Measurements from ENCODE around the gene GUSB.
"Not testable (repeated sequence)": the region's sequence is repeated elsewhere in the genome, so short reads cannot be mapped to it uniquely, and the experiment has no call there.

Gene GUSB

DNA sequence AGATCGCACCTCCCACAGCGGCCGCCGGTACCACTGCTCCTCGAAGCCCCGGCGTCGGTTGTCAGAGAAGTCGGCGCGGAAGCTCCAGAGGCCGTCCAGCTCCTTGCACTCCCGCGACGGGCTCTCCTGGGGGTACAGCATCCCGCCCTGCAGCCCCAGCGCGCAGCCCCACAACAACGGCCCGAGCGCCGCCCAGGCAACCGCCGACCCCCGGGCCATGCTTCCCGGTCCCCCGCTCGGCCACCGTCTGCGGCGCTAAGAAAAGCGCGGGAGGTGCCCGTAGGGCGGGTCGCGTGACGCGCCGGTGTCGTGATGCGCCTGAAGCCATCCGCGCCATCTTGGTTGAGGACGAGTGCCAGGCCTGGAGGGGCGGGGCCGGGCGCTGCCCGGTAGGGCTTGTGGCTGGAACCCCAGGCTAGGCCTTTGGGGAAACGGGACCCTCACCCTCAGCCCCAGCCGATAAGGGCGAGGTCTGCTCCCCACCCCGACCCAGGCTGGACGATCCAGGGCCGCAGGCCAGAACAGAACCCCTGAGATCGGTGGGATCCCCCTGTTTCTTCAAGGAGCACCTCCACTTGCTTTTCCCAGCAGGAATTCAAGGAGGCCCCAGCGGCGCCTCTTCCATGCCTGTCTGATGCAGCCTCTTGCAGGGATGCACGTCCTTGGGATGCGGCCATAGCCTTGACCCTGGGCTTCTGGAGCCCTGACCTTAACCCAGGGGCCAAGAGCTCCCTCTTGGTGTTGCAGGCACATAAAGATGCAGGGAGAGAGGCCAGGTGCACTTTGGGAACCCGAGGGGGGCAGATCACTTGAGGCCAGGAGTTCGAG is at the start of gene GUSB:
TSS of gene GUSB (minus strand) at position 249 of the 828 bp plus-strand sequence. CDS start at position 219, 30 bp downstream.
- peak; percentile 92 to 94 for DNase-seq

DNA sequence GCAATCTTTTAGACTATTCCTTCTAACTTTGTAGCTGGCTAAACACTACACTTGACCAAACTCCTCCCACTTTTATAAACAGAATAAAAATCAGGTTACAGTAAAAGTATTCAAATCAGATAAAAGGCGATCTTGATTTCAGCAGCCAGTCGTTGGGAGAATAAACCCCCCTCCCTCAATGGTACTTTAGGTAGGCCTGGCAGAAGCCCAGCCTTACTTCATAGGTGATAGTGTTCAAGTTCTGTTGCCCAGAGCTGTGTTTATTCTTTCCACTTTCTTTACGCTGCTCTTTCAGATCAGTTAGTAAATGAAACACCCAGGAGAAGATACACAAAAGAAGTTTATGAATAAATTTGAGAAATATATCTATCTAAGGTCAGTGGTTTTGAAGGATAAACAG is 46.3 kb upstream of the GUSB start:
- DNase-seq: not testable (repeated sequence)

DNA sequence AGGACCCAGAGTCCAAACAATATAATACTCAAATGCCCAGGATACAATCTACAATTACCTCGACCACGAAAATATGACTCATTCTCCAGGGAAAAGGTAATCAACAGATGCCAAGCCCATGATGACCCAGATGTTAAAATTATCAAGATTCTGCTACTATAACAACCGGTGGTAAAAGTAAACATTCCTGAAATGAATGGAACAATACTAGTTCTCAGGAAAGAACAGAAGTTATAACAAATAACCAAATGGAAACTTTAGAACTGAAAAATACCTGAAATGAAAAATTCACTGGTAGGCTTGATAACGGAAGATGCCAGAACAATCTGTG is 34.1 kb upstream of the GUSB start:
- no peak for DNase-seq

GRCh38 chr7:66015440-66016130 is 33.6 kb upstream of the GUSB start:
- no peak for DNase-seq

GRCh38 chr7:66013938-66014337 is 31.9 kb upstream of the GUSB start:
- no peak for DNase-seq

DNA sequence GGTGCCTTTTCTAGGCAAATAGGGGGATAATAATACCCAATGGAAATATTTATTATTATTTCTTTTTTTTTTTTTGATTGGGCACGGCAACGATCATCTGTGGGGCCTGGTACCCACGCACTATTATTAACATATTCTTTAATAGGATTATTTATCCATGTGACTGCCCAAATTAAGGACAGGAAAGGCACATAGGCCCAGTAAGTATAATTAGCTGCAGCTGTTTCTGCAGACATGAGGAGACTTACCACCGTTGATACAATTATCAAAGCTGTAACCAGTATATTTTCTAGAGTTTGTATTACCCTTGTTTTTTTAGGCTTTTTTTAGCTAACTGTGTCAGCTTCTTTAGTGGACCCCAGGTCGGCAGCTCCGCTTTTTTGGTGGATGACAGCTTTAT is 25.2 kb upstream of the GUSB start:
- DNase-seq: no peak

DNA sequence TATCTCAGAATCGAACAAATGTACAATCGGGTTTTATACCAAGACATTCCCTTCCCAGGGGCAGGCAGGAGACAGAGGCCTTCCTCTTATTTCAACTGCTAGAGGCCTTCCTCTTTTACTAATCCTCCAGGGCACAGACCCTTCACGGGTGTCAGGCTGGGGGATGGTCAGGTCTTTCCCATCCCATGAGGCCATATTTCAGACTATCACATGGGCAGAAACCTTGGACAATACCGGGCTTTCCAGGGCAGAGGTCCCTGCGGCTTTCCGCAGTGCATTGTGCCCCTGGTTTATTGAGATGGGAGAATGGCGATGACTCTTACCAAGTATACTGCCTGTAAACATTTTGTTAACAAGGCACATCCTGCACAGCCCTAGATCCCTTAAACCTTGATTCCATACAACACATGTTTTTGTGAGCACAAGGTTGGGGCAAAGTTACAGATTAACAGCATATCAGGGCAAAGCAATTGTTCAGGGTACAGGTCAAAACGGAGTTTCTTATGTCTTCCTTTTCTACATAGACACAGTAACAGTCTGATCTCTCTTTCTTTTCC is 23.2 kb upstream of the GUSB start:
- not testable (repeated sequence) for DNase-seq

GRCh38 chr7:66000823-66001417 is 18.9 kb upstream of the GUSB start:
- DNase-seq: not testable (repeated sequence)

DNA sequence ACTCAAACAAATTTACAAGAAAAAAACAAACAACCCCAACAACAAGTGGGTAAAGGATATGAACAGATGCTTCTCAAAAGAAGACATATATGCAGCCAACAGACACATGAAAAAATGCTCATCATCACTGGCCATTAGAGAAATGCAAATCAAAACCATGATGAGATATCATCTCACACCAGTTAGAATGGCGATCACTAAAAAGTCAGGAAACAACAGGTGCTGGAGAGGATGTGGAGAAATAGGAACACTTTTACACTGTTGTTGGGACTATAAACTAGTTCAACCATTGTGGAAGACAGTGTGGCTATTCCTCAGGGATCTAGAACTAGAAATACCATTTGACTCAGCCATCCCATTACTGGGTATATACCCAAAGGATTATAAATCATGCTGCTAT is 13.0 kb upstream of the GUSB start:
- not testable (repeated sequence) for DNase-seq

- DNase-seq: no peak
These were observed 10.5 kb upstream of the GUSB start for GRCh38 chr7:65992526-65992925.

GRCh38 chr7:65991829-65992228 is 9.8 kb upstream of the GUSB start:
- DNase-seq: not testable (repeated sequence)

- no peak for DNase-seq
These were observed 7.7 kb upstream of the GUSB start for GRCh38 chr7:65989694-65990080.

- not testable (repeated sequence) for DNase-seq
These were observed 6.5 kb upstream of the GUSB start for GRCh38 chr7:65988503-65988902.

DNA sequence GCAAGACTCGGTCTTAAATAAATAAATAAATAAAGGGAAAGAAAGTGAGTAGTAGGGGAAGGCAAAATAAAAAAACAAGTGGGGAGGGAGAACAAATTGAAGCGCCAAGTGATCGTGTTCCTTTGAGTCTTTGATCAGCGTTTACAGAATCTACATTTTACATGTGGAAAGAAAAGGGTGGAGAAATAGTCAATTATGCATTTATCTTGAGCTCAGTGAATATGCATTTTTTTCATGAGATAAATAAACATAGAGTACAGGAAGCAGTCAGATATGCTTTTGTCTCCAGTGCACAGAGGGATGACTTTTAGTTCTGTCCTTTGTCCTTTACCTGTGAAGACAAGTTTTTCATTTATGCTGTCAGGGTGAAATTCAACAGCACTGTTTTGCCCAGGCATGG is 6.1 kb upstream of the GUSB start:
- DNase-seq: no peak

DNA sequence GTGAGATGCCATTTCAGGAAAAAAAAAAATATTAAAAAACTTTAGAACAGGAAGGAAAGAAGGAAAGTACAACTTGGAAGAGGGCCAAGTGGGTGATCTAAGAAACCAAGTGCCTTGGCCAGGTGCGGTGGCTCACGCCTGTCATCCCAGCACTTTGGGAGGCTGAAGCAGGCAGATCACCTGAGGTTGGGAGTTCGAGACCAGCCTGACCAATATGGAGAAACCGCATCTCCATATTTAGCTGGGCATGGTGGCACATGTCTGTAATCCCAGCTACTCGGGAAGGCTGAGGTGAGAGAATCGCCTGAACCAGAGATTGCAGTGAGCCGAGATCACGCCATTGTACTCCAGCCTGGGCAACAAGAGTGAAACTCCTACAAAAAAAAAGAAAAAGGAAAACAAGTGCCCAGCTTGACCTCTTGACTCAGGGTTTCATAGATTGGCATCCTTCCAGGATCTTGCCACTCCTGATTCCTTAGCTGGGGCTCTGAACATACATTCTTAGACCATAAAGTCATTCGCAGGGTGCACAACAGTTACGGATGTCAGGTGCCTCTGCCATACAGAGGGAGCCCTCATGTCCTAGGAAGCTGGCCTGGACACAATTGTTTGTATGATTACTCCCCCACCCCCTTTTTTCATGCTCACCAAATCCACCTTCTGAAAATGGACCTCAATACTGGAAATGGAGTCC is 2.1 kb upstream of the GUSB start:
- DNase-seq: no peak

DNA sequence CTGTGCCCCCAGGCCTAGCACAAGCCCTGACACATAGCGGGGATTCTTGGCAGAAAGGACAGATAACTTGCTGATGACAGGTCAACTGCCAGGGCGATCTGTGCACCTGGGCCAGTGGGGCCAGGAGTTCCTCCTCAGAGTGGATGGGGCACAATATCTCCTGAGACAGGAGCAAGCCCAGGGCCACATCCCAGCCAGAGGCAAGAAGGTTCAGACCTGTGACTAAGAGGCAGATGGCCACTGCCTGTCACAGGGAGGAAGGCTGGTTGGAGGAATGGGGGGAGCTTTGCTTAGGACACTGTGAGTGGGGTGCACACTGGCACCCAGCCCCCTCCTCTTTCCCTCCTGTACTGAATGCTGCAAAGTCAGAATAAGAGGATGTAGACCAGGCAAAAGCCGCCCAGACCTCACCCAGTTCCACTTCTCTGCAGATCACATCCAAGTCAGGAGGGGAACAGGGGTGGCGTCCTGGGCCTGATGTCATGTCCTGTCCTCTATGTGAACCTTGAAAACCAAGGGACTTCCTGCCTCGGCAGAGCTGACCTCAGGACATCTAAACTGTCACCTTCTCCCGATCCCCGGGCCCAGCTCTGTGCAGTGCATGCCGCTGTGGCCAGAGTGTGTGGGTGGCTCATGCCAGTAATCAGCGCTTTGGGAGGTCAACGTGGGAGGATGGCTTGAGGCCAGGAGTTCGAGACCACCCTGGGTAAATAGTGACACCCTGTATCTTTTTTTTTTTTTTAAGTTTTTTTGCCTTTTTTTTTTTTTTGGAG is 1.3 kb downstream of the GUSB start:
- DNase-seq: peak; percentile 42 to 46

DNA sequence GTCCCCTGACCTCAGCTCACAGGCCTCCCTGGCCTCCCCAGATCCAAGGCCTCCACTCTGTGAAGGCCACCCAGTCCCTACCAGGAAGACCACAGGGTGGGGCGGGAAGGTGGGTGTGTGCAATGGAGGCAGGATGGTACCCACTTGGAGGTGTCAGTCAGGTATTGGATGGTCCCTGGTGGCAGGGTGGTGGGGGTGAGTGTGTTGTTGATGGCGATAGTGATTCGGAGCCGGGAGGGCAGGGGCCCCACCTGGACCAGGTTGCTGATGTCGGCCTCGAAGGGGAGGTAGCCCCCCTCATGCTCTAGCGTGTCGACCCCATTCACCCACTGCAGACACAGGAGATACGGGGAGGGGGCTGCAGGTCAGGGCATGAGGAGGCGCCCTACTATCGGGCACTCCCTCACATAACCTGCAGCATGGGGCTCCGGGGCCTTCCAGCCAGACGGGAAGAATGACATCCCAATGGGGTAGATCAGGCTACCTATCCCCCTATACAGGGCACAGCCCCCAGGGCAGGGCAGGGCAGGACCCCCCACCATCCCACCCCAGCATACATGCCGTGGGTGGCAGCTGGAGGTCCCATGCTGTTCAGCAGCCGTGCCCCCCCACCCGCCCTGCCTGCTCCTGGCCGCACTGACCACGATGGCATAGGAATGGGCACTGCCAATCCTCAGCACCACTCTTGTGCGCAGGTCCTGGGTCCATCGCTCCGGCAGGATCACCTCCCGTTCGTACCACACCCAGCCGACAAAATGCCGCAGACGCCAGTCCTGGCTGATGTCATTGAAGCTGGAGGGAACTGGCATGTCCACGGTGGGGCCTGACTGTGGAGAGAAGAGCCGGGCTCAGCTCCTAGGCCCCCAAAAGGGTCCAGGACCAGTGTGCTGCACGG is 2.2 kb downstream of the GUSB start:
- DNase-seq: no peak

GRCh38 chr7:65978891-65979582 is 3.0 kb downstream of the GUSB start:
- DNase-seq: no peak

GRCh38 chr7:65976659-65977196 is 5.3 kb downstream of the GUSB start:
- no peak for DNase-seq

GRCh38 chr7:65975814-65976445 is 6.1 kb downstream of the GUSB start:
- no peak for DNase-seq
